Liver (tissue), 3 donors: ENCODE data around the gene IGSF1.

ENCODE experiments used
- CTCF ChIP-seq: fragments of 150-350 bp; IDR thresholded peaks from 2 replicates; pipeline ENCODE4 v1.5.1; 2017; ENCODE audit warnings: improper control_type of control experiment, low read depth, low read length; ENCODE audit not compliant: missing input control
- MAX ChIP-seq: IDR thresholded peaks from 2 replicates; pipeline ENCODE4 v1.6.1; 2016; ENCODE audit warnings: antibody characterized with exemption
- SP1 ChIP-seq: IDR thresholded peaks from 2 replicates; pipeline ENCODE4 v1.6.1; 2018; ENCODE audit warnings: antibody characterized with exemption, mild to moderate bottlenecking
- TAF1 ChIP-seq: conservative IDR thresholded peaks from 2 replicates; pipeline ENCODE4 v1.6.1; 2016; ENCODE audit warnings: antibody characterized with exemption, mild to moderate bottlenecking
- YY1 ChIP-seq: IDR thresholded peaks from 2 replicates; pipeline ENCODE4 v1.6.1; 2016; ENCODE audit warnings: antibody characterized with exemption, mild to moderate bottlenecking
- ZBTB33 ChIP-seq: IDR thresholded peaks from 2 replicates; pipeline ENCODE4 v1.6.1; 2016; ENCODE audit warnings: antibody characterized with exemption
- donor health status: healthy.
- donor health status: healthy.

- TF ChIP-seq CTCF (no peak), MAX (no peak), SP1 (no peak), ZBTB33 (no peak), YY1 (no peak), TAF1 (no peak)
Measured at GRCh38 chrX:131305926-131306325, 16.8 kb upstream of the IGSF1 start.
